GM12878 (cell line): ENCODE results near the gene RIPK4. TPM values are rescaled to one million over a fixed set of nuclear protein-coding genes. Genes with fewer than 3 reads are reported as not detected.

Experiments used
- ATAC-seq: fragments of 200-7000 bp; cut with Tn5 transposase; 3 replicates; pipeline ENCODE4 v1.9.1; 2020; ENCODE audit warnings: mild to moderate bottlenecking, moderate library complexity
- BruUV-seq: library from RNA; stranded (reverse); fragments of 400-500 nt; replicated peaks from 2 replicates; lab custom pipeline; 2021; lab: Mats Ljungman, UMichigan
- CTCF ChIA-PET: fragments of 300-600 bp; sonication (Branson Sonifier 250); formaldehyde crosslinking; extraction: SDS; loops from one replicate; lab custom pipeline; 2021; ENCODE audit warnings: inconsistent platforms; lab: Yijun Ruan, JAX
- POLR2A ChIA-PET: fragments of 350-600 bp; formaldehyde crosslinking; extraction: SDS; loops from one replicate; lab custom pipeline; 2021; ENCODE audit warnings: inconsistent platforms; lab: Charles Lee
- RAD21 ChIA-PET: fragments of 300-600 bp; sonication (Branson Sonifier 250); formaldehyde crosslinking; loops from one replicate; lab custom pipeline; 2023; ENCODE audit warnings: antibody characterized with exemption; ENCODE audit not compliant: unreplicated experiment; lab: Charles Lee
- SMC1A ChIA-PET: fragments of 300-600 bp; sonication (Branson Sonifier 250); formaldehyde crosslinking; loops from one replicate; lab custom pipeline; 2023; ENCODE audit not compliant: unreplicated experiment, uncharacterized antibody; lab: Charles Lee
- DNase-seq: peaks from one replicate; pipeline ENCODE4 v3.0.0-alpha.2; 2011; ENCODE audit warnings: low read depth, low spot score
- FAIRE-seq: peaks from 3 replicates; lab custom pipeline; 2011; peaks lifted over from hg19 to GRCh38; lab: Jason Lieb, UNC
- H2AFZ ChIP-seq: 2 replicates; pipeline ENCODE4 v1.6.0; 2011; ENCODE audit warnings: low read depth, low read length, control low read depth; ENCODE audit not compliant: control insufficient read depth
- H3K27ac ChIP-seq: 2 replicates; pipeline ENCODE4 v1.5.1; 2011; ENCODE audit warnings: control low read depth; ENCODE audit not compliant: control insufficient read depth, insufficient read depth
- H3K27me3 ChIP-seq, 2 experiments: replicated peaks in 1 of 2; 2 replicates each; pipeline versions ENCODE4 v1.6.0 to v1.6.1; 2011; ENCODE audit warnings: low read length in 1 of 2; ENCODE audit not compliant: control insufficient read depth in 2 of 2, insufficient read depth in 2 of 2
- H3K36me3 ChIP-seq, 2 experiments: 2 replicates each; pipeline ENCODE4 v1.5.1; 2011; ENCODE audit warnings: low read length in 1 of 2; ENCODE audit not compliant: control insufficient read depth in 2 of 2, insufficient read depth in 2 of 2
- H3K4me1 ChIP-seq: 2 replicates; pipeline ENCODE4 v1.6.1; 2011; ENCODE audit warnings: mild to moderate bottlenecking, low read length, moderate library complexity, mixed read lengths; ENCODE audit not compliant: control insufficient read depth, insufficient read depth
- H3K4me2 ChIP-seq: 2 replicates; pipeline ENCODE4 v1.6.0; 2011; ENCODE audit warnings: control low read depth; ENCODE audit not compliant: control insufficient read depth, insufficient read depth
- H3K4me3 ChIP-seq: fragments of 200-600 bp; sonication (generic); 2 replicates; pipeline ENCODE4 v1.5.1; 2016
- H3K79me2 ChIP-seq: 2 replicates; pipeline ENCODE4 v1.6.0; 2011; ENCODE audit warnings: low read length; ENCODE audit not compliant: control insufficient read depth, insufficient read depth
- H3K9ac ChIP-seq: 2 replicates; pipeline ENCODE4 v1.8.0; 2011; ENCODE audit warnings: low read length, control low read depth, mixed read lengths; ENCODE audit not compliant: control insufficient read depth, insufficient read depth
- H3K9me3 ChIP-seq: replicated peaks from 3 replicates; pipeline ENCODE4 v1.5.1; 2011; ENCODE audit warnings: mild to moderate bottlenecking, low read length; ENCODE audit not compliant: control insufficient read depth, insufficient read depth
- H4K20me1 ChIP-seq: 2 replicates; pipeline ENCODE4 v1.6.0; 2011; ENCODE audit not compliant: control insufficient read depth, insufficient read depth
- DPF2 ChIP-seq: fragments of 450-650 bp; IDR thresholded peaks from 2 replicates; pipeline ENCODE4 v1.6.1; 2017; ENCODE audit warnings: mild to moderate bottlenecking
- ELK1 ChIP-seq: IDR thresholded peaks from 2 replicates; pipeline ENCODE4 v1.6.1; 2012; ENCODE audit warnings: low read depth, low read length, improper control_type of control experiment
- HSF1 ChIP-seq: fragments of 150-350 bp; IDR thresholded peaks from 2 replicates; pipeline ENCODE4 v1.6.1; 2014; ENCODE audit warnings: mild to moderate bottlenecking, low read depth, low read length
- IRF3 ChIP-seq: fragments of 450-650 bp; IDR thresholded peaks from 2 replicates; pipeline ENCODE4 v1.6.1; 2014; ENCODE audit warnings: mild to moderate bottlenecking
- NFYA ChIP-seq: IDR thresholded peaks from 2 replicates; pipeline ENCODE4 v1.6.1; 2011; ENCODE audit warnings: low read depth, mild to moderate bottlenecking, low read length, improper control_type of control experiment, borderline replicate concordance
- RAD51 ChIP-seq: fragments of 450-650 bp; IDR thresholded peaks from 2 replicates; pipeline ENCODE4 v1.6.1; 2016; ENCODE audit warnings: moderate library complexity, mild to moderate bottlenecking, inconsistent platforms
- SREBF2 ChIP-seq: IDR thresholded peaks from 2 replicates; pipeline ENCODE4 v1.6.1; 2012; ENCODE audit warnings: mild to moderate bottlenecking, low read length
- WRNIP1 ChIP-seq: IDR thresholded peaks from 2 replicates; pipeline ENCODE4 v1.6.1; 2011; ENCODE audit warnings: low read depth, low read length, improper control_type of control experiment, borderline replicate concordance
- WGBS: methylation state at CpG from one replicate; pipeline ENCODE4 v1.1.6; 2016; ENCODE audit warnings: low lambda C conversion rate; ENCODE audit not compliant: insufficient replicate concordance, insufficient coverage; ENCODE audit errors: missing lambda C conversion rate; 5-methylcytosine and 5-hydroxymethylcytosine counted together
- in situ Hi-C: fragments of 300-500 bp; cut with MboI; formaldehyde crosslinking; loops from 9 replicates; pipeline ENCODE4 v1.14.3; 2018; ENCODE audit warnings: mixed read lengths
- intact Hi-C: fragments of 100-400 bp; cut with micrococcal nuclease; formaldehyde crosslinking; loops from one replicate; pipeline ENCODE4 v1.14.2; 2022; ENCODE audit not compliant: unreplicated experiment
- polyA plus RNA-seq, 11 experiments: library from polyadenylated mRNA; depleted of rRNA in 4 of 11; unstranded in 6 of 11; stranded (reverse) in 5 of 11; fragments of >200 nt; fragmentation: Nextera tagmentation in 4 of 11; fragmentation: Illumina TruSeq in 1 of 11; extraction: Ambion mirVana in 4 of 11; extraction: Trizol in 1 of 11; gene quantifications; 1 replicate in 1 of 11; 2 replicates in 10 of 11; pipeline versions ENCODE4 v1.2.1 to v1.2.3, GENCODE V29; 2011 to 2016; ENCODE audit warnings: inconsistent platforms in 2 of 11, missing spikeins in 2 of 11, low read depth in 1 of 11
- total RNA-seq, 4 experiments: library from RNA; depleted of rRNA in 3 of 4; stranded (reverse); fragments of >200 nt in 3 of 4; fragmentation: Illumina TruSeq in 1 of 4; extraction: Trizol in 1 of 4; gene quantifications; 2 replicates each; pipeline versions ENCODE4 v1.2.1 to v1.2.3, GENCODE V29; 2013 to 2021

The RIPK4 gene
- total and polyA plus RNA-seq, 10 of the 15 experiments (the other 5 are each of a cell fraction or from before 2014, with no cell fraction given): 0.05 TPM; not detected in 9

GRCh38 chr21:41711416-41712007 lies 55.3 kb downstream of the RIPK4 start:
- ChIA-PET SMC1A (no interaction called here), RAD21 (no interaction called here), POLR2A (no interaction called here), CTCF (no interaction called here)
- Histone ChIP-seq H3K79me2 (no peaks in the 10 kb centered on the region), H3K4me3 (no peak overlapping the region), H3K4me1 (no peaks in the 10 kb centered on the region), H2AFZ (no peak overlapping the region), H3K9me3 (no peaks in the 10 kb centered on the region; the same call in 2 of the 3 replicates), H3K4me2 (no peak overlapping the region), H3K27me3 (no peaks in the 10 kb centered on the region; a peak in 2 of 4 replicates), H3K36me3 (no peaks in the 10 kb centered on the region), H4K20me1 (no peaks in the 10 kb centered on the region), H3K9ac (no peak overlapping the region), H3K27ac (no peak overlapping the region)
- TF ChIP-seq WRNIP1 (no peak), SREBF2 (no peak), HSF1 (no peak), IRF3 (no peak), NFYA (no peak), ELK1 (no peak), DPF2 (no peak), RAD51 (no peak)
- in situ Hi-C loops: no loop called here
- FAIRE-seq (no peak), ATAC-seq (no peak), DNase-seq (no peak)
- no TSS peak for BruUV-seq
- WGBS: 38% methylated on average over 13 of the region's 13 CpGs
- intact Hi-C loops: no loop called here
